Upper lobe of right lung (tissue), 1 donor: ENCODE data around the gene RALGAPB. TPM values are rescaled to one million over a fixed set of nuclear protein-coding genes. Genes with fewer than 3 reads are reported as not detected.

Experiments
- ATAC-seq: fragments of 200-7000 bp; cut with Tn5 transposase; one replicate; pipeline ENCODE4 v1.9.1; 2020; ENCODE audit warnings: mild to moderate bottlenecking, moderate library complexity
- DNase-seq: peaks from one replicate; pipeline ENCODE4 v3.0.0-alpha.2; 2020
- H3K27ac ChIP-seq: fragments of 200-600 bp; one replicate; pipeline ENCODE4 v1.8.0; 2022
- H3K27me3 ChIP-seq: fragments of 200-600 bp; one replicate; pipeline ENCODE4 v1.8.0; 2022; ENCODE audit warnings: mild to moderate bottlenecking
- H3K36me3 ChIP-seq: fragments of 200-600 bp; one replicate; pipeline ENCODE4 v1.8.0; 2022
- H3K4me1 ChIP-seq: fragments of 200-600 bp; one replicate; pipeline ENCODE4 v1.8.0; 2022
- H3K4me3 ChIP-seq: fragments of 200-600 bp; one replicate; pipeline ENCODE4 v1.8.0; 2022; ENCODE audit warnings: mild to moderate bottlenecking
- H3K9me3 ChIP-seq: fragments of 200-600 bp; one replicate; pipeline ENCODE4 v1.8.0; 2022
- CTCF ChIP-seq: fragments of 200-600 bp; IDR thresholded peaks from one replicate; pipeline ENCODE4 v1.8.0; 2022; ENCODE audit warnings: antibody characterized with exemption
- intact Hi-C: fragments of 100-400 bp; cut with DNase I; formaldehyde crosslinking; loops from one replicate; pipeline ENCODE4 v1.11.0; 2022
- total RNA-seq: library from RNA; stranded (reverse); fragmentation: NEBNext Ultra II Directional; extraction: Animal tissue kit (Norgen Biotek cat#: 25700); gene quantifications from one replicate; pipeline ENCODE4 v1.2.1, GENCODE V29; 2021
- donor health status: DM: no; HTN: yes; CAD: no; lungs with severe emphysema.

The RALGAPB gene
- total RNA-seq, 1 donor from 2014 or later = 35.4 TPM

DNA sequence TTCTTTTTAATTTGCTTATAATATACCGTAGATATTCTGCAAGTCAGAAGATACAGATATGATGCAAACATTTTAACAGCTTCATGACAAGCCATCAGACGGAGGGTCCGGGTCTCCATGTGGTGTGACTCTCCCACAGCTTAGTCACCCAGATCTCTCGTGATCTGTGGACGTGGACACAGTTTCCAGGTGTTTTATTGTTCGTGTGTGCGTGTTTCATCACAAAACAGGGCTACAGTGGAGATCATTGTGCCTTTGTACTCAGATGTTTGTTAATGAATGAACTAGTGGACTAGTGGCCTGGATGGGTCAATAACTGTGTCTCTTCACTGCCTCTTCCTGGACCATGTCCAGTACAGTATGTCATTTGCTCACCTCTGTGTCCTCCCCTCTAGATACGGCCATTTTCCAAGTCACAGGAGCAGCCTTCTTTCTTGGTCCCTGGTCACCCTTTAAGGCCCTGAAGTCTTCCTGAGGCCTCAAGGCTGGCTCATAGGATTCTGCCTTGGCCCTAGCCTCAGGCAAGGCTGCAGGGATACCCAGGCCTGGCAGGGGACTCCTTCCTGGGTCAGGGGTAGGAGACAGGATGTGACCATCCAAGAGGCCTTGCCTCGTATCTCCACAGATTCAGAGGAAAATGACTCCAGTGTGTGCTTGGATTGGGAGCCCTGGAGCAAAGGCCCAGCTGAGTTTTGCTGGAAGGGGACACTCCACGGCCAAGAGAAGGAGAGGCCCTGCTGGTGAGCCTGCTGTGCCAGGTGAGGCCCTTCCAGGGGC lies 112.9 kb downstream of the RALGAPB start:
- TF ChIP-seq CTCF = no peak
- Histone ChIP-seq H3K27me3 (no peaks in the 10 kb centered on the region), H3K4me1 (no peaks in the 10 kb centered on the region), H3K9me3 (no peaks in the 10 kb centered on the region), H3K4me3 (no peak overlapping the region), H3K36me3 (no peaks in the 10 kb centered on the region), H3K27ac (no peak overlapping the region)
- DNase-seq (no peak), ATAC-seq (no peak)
- intact Hi-C loops = no loop called here

GRCh38 chr20:38586181-38586525 lies 113.5 kb downstream of the RALGAPB start:
- no peaks in the 10 kb centered on the region for H3K4me1 ChIP-seq
- H3K9me3 ChIP-seq = no peaks in the 10 kb centered on the region
- H3K27ac ChIP-seq = no peak overlapping the region
- H3K36me3 ChIP-seq = no peaks in the 10 kb centered on the region
- intact Hi-C loops = no loop called here
- H3K4me3 ChIP-seq = no peak overlapping the region
- no peak for TF ChIP-seq CTCF
- DNase-seq (no peak), ATAC-seq (no peak)
- no peaks in the 10 kb centered on the region for H3K27me3 ChIP-seq

DNA sequence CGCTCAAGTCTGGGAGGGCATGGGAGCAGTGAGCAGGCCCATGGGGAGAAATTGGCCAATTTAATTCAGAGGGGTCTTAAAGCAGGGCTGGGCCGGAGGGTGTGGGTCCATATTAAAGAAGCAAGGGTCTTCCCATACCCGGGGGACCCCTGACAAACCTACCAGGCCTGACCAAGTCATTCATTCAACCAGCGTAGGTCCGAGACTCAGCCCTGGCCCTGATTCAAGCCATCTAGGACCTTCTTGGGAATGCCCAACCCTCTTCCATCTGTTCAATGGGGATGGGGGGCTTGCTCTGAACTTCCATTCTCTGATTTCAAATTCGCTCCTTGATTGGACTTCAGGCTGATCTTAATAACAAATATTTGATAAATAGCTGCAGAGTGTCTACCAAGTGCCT lies 115.7 kb downstream of the RALGAPB start:
- DNase-seq (no peak), ATAC-seq (no peak)
- H3K27me3 ChIP-seq = no peaks in the 10 kb centered on the region
- TF ChIP-seq CTCF = no peak
- no peaks in the 10 kb centered on the region for H3K9me3 ChIP-seq
- intact Hi-C loops = no loop called here
- no peaks in the 10 kb centered on the region for H3K4me1 ChIP-seq
- no peaks in the 10 kb centered on the region for H3K36me3 ChIP-seq
- H3K27ac ChIP-seq = no peak overlapping the region
- no peak overlapping the region for H3K4me3 ChIP-seq

GRCh38 chr20:38589351-38589750 lies 116.7 kb downstream of the RALGAPB start:
- no peak for ATAC-seq
- intact Hi-C loops = no loop called here
- no peaks in the 10 kb centered on the region for H3K27me3 ChIP-seq

DNA sequence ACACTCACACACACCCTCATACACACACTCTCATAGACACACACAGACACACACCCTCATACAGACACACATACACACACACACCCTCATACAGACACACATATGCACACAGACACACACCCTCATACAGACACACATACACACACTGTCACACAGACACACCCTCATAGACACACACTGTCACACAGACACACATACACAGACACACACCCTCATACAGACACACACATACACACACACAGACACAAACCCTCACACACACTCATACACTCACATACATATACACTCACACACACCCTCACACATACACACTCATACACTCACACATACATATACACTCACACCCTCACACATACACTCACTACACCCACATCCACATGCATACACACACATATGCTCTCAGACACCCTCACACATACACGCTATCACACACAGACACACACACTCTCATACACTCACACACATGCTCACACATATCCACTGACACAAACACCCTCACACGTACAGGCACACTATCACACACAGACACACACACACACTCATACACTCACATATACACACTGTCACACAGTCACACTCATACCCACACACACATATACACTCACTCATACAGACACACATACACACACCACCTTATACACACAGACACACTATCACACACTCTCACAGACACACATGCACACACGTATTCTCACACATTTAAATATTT lies 117.5 kb downstream of the RALGAPB start:
- H3K4me1 ChIP-seq = no peaks in the 10 kb centered on the region
- no peaks in the 10 kb centered on the region for H3K36me3 ChIP-seq
- H3K27ac ChIP-seq = no peak overlapping the region
- DNase-seq (no peak), ATAC-seq (peak; percentile 28)
- no peaks in the 10 kb centered on the region for H3K9me3 ChIP-seq
- H3K4me3 ChIP-seq = no peak overlapping the region
- intact Hi-C loops = no loop called here
- no peak for TF ChIP-seq CTCF
- no peaks in the 10 kb centered on the region for H3K27me3 ChIP-seq

More at GRCh38 chr20:38589351-38589750, 116.7 kb downstream of the RALGAPB start:
- H3K4me3 ChIP-seq = no peak overlapping the region
- no peaks in the 10 kb centered on the region for H3K36me3 ChIP-seq
- H3K27ac ChIP-seq = no peak overlapping the region
- DNase-seq = no peak
- no peaks in the 10 kb centered on the region for H3K9me3 ChIP-seq
- no peak for TF ChIP-seq CTCF
- no peaks in the 10 kb centered on the region for H3K4me1 ChIP-seq
